LNCaP clone FGC (cell line): ENCODE data around the gene MDM4.
A peak's percentile ranks its signal among the peaks of the same experiment; 100 is the strongest.

ENCODE experiments used
- DNase-seq: peaks from one replicate; pipeline ENCODE4 v3.0.0-alpha.2; 2011; ENCODE audit warnings: low read depth
- H3K4me3 ChIP-seq: 2 replicates; pipeline ENCODE4 v1.5.1; 2011; ENCODE audit warnings: mild to moderate bottlenecking, low read depth, low read length, control low read depth
- CTCF ChIP-seq: IDR thresholded peaks from 2 replicates; pipeline ENCODE4 v1.5.1; 2012; ENCODE audit warnings: mild to moderate bottlenecking; ENCODE audit not compliant: control insufficient read depth, insufficient read depth; ENCODE audit errors: extremely low read depth

MDM4 gene

GRCh38 chr1:204499511-204500468, 16.4 kb upstream of the MDM4 start:
- H3K4me3 ChIP-seq, result no peak overlapping the region
- no peak for DNase-seq
- TF ChIP-seq CTCF, result no peak

DNA sequence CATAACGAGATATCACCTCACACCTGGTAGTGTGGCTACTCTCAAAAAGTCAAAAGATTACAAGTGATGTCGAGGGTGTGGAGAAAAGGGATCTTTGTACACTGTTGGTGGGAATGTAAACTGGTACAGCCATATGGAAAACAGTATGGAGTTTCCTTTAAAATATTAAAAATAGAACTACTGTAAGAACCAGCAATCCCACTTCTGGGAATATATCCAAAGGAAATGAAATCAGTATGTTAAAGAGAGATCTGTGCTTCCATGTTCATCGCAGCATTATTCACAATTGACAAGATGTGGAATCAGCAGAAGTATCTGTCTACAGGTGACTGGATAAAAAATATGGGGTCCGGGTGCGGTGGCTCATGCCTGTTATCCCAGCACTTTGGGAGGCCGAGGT, 14.0 kb upstream of the MDM4 start:
- no peak overlapping the region for H3K4me3 ChIP-seq
- no peak for TF ChIP-seq CTCF
- DNase-seq, result no peak

GRCh38 chr1:204503122-204503912, 12.9 kb upstream of the MDM4 start:
- peak; percentile 50 for DNase-seq
- H3K4me3 ChIP-seq, result no peak overlapping the region
- peak; percentile 69 for TF ChIP-seq CTCF

- no peak for TF ChIP-seq CTCF
- DNase-seq, result no peak
- no peak overlapping the region for H3K4me3 ChIP-seq
Observed at GRCh38 chr1:204503913-204504519, 12.2 kb upstream of the MDM4 start.

GRCh38 chr1:204505674-204506200, 10.5 kb upstream of the MDM4 start:
- no peak for DNase-seq
- H3K4me3 ChIP-seq, result peak overlapping the region; percentile 55
- TF ChIP-seq CTCF, result no peak

GRCh38 chr1:204506201-204506968, 9.8 kb upstream of the MDM4 start:
- peak overlapping the region; percentile 61 for H3K4me3 ChIP-seq
- DNase-seq, result peak; percentile 87
- no peak for TF ChIP-seq CTCF
